ELF-1 (cell line): ENCODE results near the gene FRAS1.

Experiments
- DNase-seq: peaks from one replicate; pipeline ENCODE4 v3.0.0-alpha.2; 2016; ENCODE audit warnings: low read depth, low spot score

FRAS1 gene

GRCh38 chr4:78496021-78496643, 439.0 kb downstream of the FRAS1 start:
- DNase-seq, result no peak

- DNase-seq, result peak; percentile 21
These were observed 449.1 kb downstream of the FRAS1 start for GRCh38 chr4:78506260-78506659.

- DNase-seq, result no peak
These were observed 451.9 kb downstream of the FRAS1 start for GRCh38 chr4:78509043-78509442.

GRCh38 chr4:78510108-78510507, 453.0 kb downstream of the FRAS1 start:
- no peak for DNase-seq

- DNase-seq, result no peak
These were observed 453.6 kb downstream of the FRAS1 start for GRCh38 chr4:78510681-78511080.

GRCh38 chr4:78512357-78512920, 455.3 kb downstream of the FRAS1 start:
- no peak for DNase-seq

GRCh38 chr4:78513411-78513975, 456.4 kb downstream of the FRAS1 start:
- DNase-seq, result no peak

- no peak for DNase-seq
These were observed 460.0 kb downstream of the FRAS1 start for GRCh38 chr4:78517050-78517652.

- no peak for DNase-seq
These were observed 461.4 kb downstream of the FRAS1 start for GRCh38 chr4:78518561-78518960.

GRCh38 chr4:78519962-78520361, 462.8 kb downstream of the FRAS1 start:
- no peak for DNase-seq

- DNase-seq, result no peak
These were observed 463.7 kb downstream of the FRAS1 start for GRCh38 chr4:78520808-78521226.

- DNase-seq, result no peak
These were observed 466.9 kb downstream of the FRAS1 start for GRCh38 chr4:78524009-78524408.

GRCh38 chr4:78525559-78525958, 468.4 kb downstream of the FRAS1 start:
- no peak for DNase-seq

GRCh38 chr4:78527103-78527502, 470.0 kb downstream of the FRAS1 start:
- DNase-seq, result no peak

GRCh38 chr4:78527555-78527954, 470.4 kb downstream of the FRAS1 start:
- no peak for DNase-seq

- no peak for DNase-seq
These were observed 471.2 kb downstream of the FRAS1 start for GRCh38 chr4:78528327-78528726.

- no peak for DNase-seq
These were observed 472.6 kb downstream of the FRAS1 start for GRCh38 chr4:78529569-78530209.

- no peak for DNase-seq
These were observed 474.9 kb downstream of the FRAS1 start for GRCh38 chr4:78532046-78532445.

- no peak for DNase-seq
These were observed 476.7 kb downstream of the FRAS1 start for GRCh38 chr4:78533854-78534253.

- DNase-seq, result no peak
These were observed 477.3 kb downstream of the FRAS1 start for GRCh38 chr4:78534286-78534955.

- no peak for DNase-seq
These were observed 485.2 kb downstream of the FRAS1 start for GRCh38 chr4:78542373-78542772.
